SK-N-SH (cell line): Measurements from ENCODE around the gene SKP2. TPM values are rescaled to one million over a fixed set of nuclear protein-coding genes. Genes with fewer than 3 reads are reported as not detected.
"Not testable (repeated sequence)": the region's sequence is repeated elsewhere in the genome, so short reads cannot be mapped to it uniquely, and the experiment has no call there.

Experiments
- CTCF ChIA-PET: fragments of 300-600, 350-600 bp; formaldehyde crosslinking; extraction: SDS; loops from one replicate; lab custom pipeline; 2021; lab: Yijun Ruan, JAX
- POLR2A ChIA-PET: fragments of 350-600 bp; sonication (Branson Sonifier 250); formaldehyde crosslinking; extraction: SDS; loops from one replicate; lab custom pipeline; 2020; ENCODE audit warnings: antibody characterized with exemption, inconsistent platforms; lab: Yijun Ruan, JAX
- DNase-seq: peaks from one replicate; pipeline ENCODE4 v3.0.0; 2012
- H2AFZ ChIP-seq: fragments of 200-600 bp; sonication (generic); 2 replicates; pipeline ENCODE4 v1.8.1; 2016; ENCODE audit warnings: antibody characterized with exemption, mild to moderate bottlenecking, low read depth
- H3F3A ChIP-seq: fragments of 200-600 bp; sonication (generic); replicated peaks from 2 replicates; pipeline ENCODE3; 2016; ENCODE audit warnings: antibody characterized with exemption, mild to moderate bottlenecking; ENCODE audit not compliant: insufficient read depth
- H3K27ac ChIP-seq, 2 experiments: fragments of 200-500 bp in 1 of 2; fragments of 200-600 bp in 1 of 2; sonication (Bioruptor generic) in 1 of 2; sonication (generic), shearing (Covaris generic) in 1 of 2; 2 replicates each; pipeline versions ENCODE4 v1.5.1 to v1.6.1; 2014 to 2016; ENCODE audit warnings: low read depth in 2 of 2, inconsistent platforms in 1 of 2, low read length in 1 of 2, mild to moderate bottlenecking in 1 of 2, mixed read lengths in 1 of 2
- H3K27me3 ChIP-seq: fragments of 200-600 bp; sonication (generic), shearing (Covaris generic); 2 replicates; pipeline ENCODE4 v1.6.1; 2016; ENCODE audit warnings: mixed run types; ENCODE audit not compliant: insufficient read depth
- H3K36me3 ChIP-seq, 2 experiments: fragments of 200-500 bp in 1 of 2; fragments of 200-600 bp in 1 of 2; sonication (Bioruptor generic) in 1 of 2; sonication (generic) in 1 of 2; replicated peaks in 1 of 2; 2 replicates each; pipeline versions ENCODE3 to v1.5.1; 2014 to 2016; ENCODE audit warnings: low read length in 1 of 2, mild to moderate bottlenecking in 1 of 2; ENCODE audit not compliant: insufficient read depth in 2 of 2, control insufficient read depth in 1 of 2
- H3K4me1 ChIP-seq, 2 experiments: fragments of 200-500 bp in 1 of 2; fragments of 200-600 bp in 1 of 2; sonication (Bioruptor generic) in 1 of 2; sonication (generic), shearing (Covaris generic) in 1 of 2; 2 replicates each; pipeline versions ENCODE4 v1.5.1 to v1.6.1; 2014 to 2016; ENCODE audit warnings: low read depth in 1 of 2, low read length in 1 of 2, mixed run types in 1 of 2; ENCODE audit not compliant: insufficient read depth in 2 of 2, control insufficient read depth in 1 of 2
- H3K4me2 ChIP-seq: fragments of 200-600 bp; sonication (generic), shearing (Covaris generic); 2 replicates; pipeline ENCODE4 v1.6.1; 2017; ENCODE audit warnings: mixed run types
- H3K4me3 ChIP-seq, 2 experiments: fragments of 200-500 bp in 1 of 2; fragments of 200-600 bp in 1 of 2; sonication (Bioruptor generic) in 1 of 2; sonication (generic), shearing (Covaris generic) in 1 of 2; 2 replicates each; pipeline versions ENCODE4 v1.5.1 to v1.8.1; 2014 to 2016; ENCODE audit warnings: low read depth in 2 of 2, inconsistent platforms in 1 of 2, low read length in 1 of 2, mild to moderate bottlenecking in 1 of 2, mixed read lengths in 1 of 2, moderate library complexity in 1 of 2
- H3K79me2 ChIP-seq: fragments of 200-600 bp; sonication (generic); 2 replicates; pipeline ENCODE4 v1.8.1; 2017; ENCODE audit warnings: mild to moderate bottlenecking; ENCODE audit not compliant: insufficient read depth
- H3K9ac ChIP-seq: fragments of 200-600 bp; sonication (generic); 2 replicates; pipeline ENCODE4 v1.6.1; 2017; ENCODE audit warnings: mixed run types
- H3K9me2 ChIP-seq: fragments of 200-600 bp; sonication (generic); 2 replicates; pipeline ENCODE4 v1.6.1; 2017; ENCODE audit warnings: mixed run types
- H3K9me3 ChIP-seq: fragments of 200-600 bp; sonication (generic); 2 replicates; pipeline ENCODE4 v1.6.1; 2017; ENCODE audit warnings: mixed run types, mild to moderate bottlenecking, moderate library complexity
- H4K20me1 ChIP-seq: fragments of 200-600 bp; sonication (generic); 2 replicates; pipeline ENCODE4 v1.6.1; 2017; ENCODE audit warnings: mild to moderate bottlenecking, mixed run types; ENCODE audit not compliant: insufficient read depth
- CHD2 ChIP-seq: fragments of 150-350 bp; IDR thresholded peaks from 2 replicates; pipeline ENCODE4 v1.6.1; 2018; ENCODE audit warnings: low read length; ENCODE audit not compliant: partially characterized antibody
- CTCF ChIP-seq: fragments of 200-600 bp; sonication (generic); IDR thresholded peaks from 2 replicates; pipeline ENCODE4 v1.6.1; 2017; ENCODE audit warnings: antibody characterized with exemption, mild to moderate bottlenecking, moderate library complexity
- FOSL2 ChIP-seq: IDR thresholded peaks from 2 replicates; pipeline ENCODE4 v1.4.0; 2012; ENCODE audit warnings: low read depth, mild to moderate bottlenecking, moderate library complexity, borderline replicate concordance
- FOXM1 ChIP-seq: IDR thresholded peaks from 2 replicates; pipeline ENCODE4 v1.4.0; 2012; ENCODE audit warnings: low read depth, mild to moderate bottlenecking
- GATA2 ChIP-seq: sonication (generic); formaldehyde crosslinking; IDR thresholded peaks from 2 replicates; pipeline ENCODE4 v1.5.0; 2020; ENCODE audit warnings: mild to moderate bottlenecking, missing genetic modification reagents
- IRF3 ChIP-seq: fragments of 150-350 bp; IDR thresholded peaks from 2 replicates; pipeline ENCODE4 v1.6.1; 2016; ENCODE audit warnings: mild to moderate bottlenecking, low read depth, low read length
- JUND ChIP-seq: IDR thresholded peaks from 2 replicates; pipeline ENCODE4 v1.4.0; 2012
- MEF2A ChIP-seq: IDR thresholded peaks from 2 replicates; pipeline ENCODE4 v1.4.0; 2012; ENCODE audit warnings: low read depth, borderline replicate concordance
- MXI1 ChIP-seq: IDR thresholded peaks from 2 replicates; pipeline ENCODE4 v1.6.1; 2012; ENCODE audit warnings: mild to moderate bottlenecking, low read depth, low read length, improper control_type of control experiment
- NRF1 ChIP-seq: IDR thresholded peaks from 2 replicates; pipeline ENCODE4 v1.6.1; 2012; ENCODE audit warnings: low read depth, mild to moderate bottlenecking, low read length
- POLR2AphosphoS5 ChIP-seq: IDR thresholded peaks from 2 replicates; pipeline ENCODE4 v1.6.1; 2012; ENCODE audit warnings: low read depth, low read length
- RCOR1 ChIP-seq: fragments of 150-350 bp; IDR thresholded peaks from 2 replicates; pipeline ENCODE4 v1.6.1; 2017; ENCODE audit warnings: antibody characterized with exemption, low read length
- RFX5 ChIP-seq: IDR thresholded peaks from 2 replicates; pipeline ENCODE4 v1.6.1; 2012; ENCODE audit warnings: mild to moderate bottlenecking, improper control_type of control experiment, low read length
- RXRA ChIP-seq: IDR thresholded peaks from 2 replicates; pipeline ENCODE4 v1.4.0; 2012; ENCODE audit warnings: low read depth, mild to moderate bottlenecking, borderline replicate concordance
- SMC3 ChIP-seq: IDR thresholded peaks from 2 replicates; pipeline ENCODE4 v1.6.1; 2012; ENCODE audit warnings: low read depth, low read length, improper control_type of control experiment
- TAF1 ChIP-seq: IDR thresholded peaks from 2 replicates; pipeline ENCODE4 v1.6.1; 2012; ENCODE audit warnings: low read depth, mild to moderate bottlenecking, low read length, moderate library complexity, borderline replicate concordance
- TCF12 ChIP-seq: IDR thresholded peaks from 2 replicates; pipeline ENCODE4 v1.4.0; 2012
- YY1 ChIP-seq: IDR thresholded peaks from 2 replicates; pipeline ENCODE4 v1.4.0; 2012; ENCODE audit warnings: low read depth, mild to moderate bottlenecking
- WGBS: methylation state at CpG from one replicate; pipeline ENCODE4 v1.1.6; 2017; ENCODE audit warnings: low lambda C conversion rate; 5-methylcytosine and 5-hydroxymethylcytosine counted together
- polyA plus RNA-seq, 3 experiments: library from polyadenylated mRNA; depleted of rRNA; stranded (reverse); fragments of >200 nt; gene quantifications; 2 replicates each; pipeline ENCODE4 v1.2.3, GENCODE V29; 2012

The SKP2 gene
- polyA plus RNA-seq, 1 of the 3 experiments (the other 2 are of a cell fraction): 12.4 TPM

- Histone ChIP-seq H3K4me2 (no peak overlapping the region), H3K4me3 (no peak overlapping the region), H3K27ac (no peak overlapping the region), H3K9me3 (no peaks in the 10 kb centered on the region), H3K9ac (no peak overlapping the region), H4K20me1 (no peaks in the 10 kb centered on the region), H3F3A (peaks cover 5% of the 10 kb centered on the region), H3K79me2 (no peaks in the 10 kb centered on the region; the same call in 1 of the 2 replicates), H3K4me1 (no peaks in the 10 kb centered on the region), H3K9me2 (no peaks in the 10 kb centered on the region), H2AFZ (no peak overlapping the region), H3K36me3 (peaks cover 54 to 66% of the 10 kb centered on the region in 2 experiments)
- ChIA-PET CTCF (interaction anchor here (0.8 kb wide), 1 partner anchor 61 kb away, joined by 3 read pairs; no protein-coding TSS in a partner anchor), POLR2A (no interaction called here)
- DNase-seq: no peak
- WGBS: 100% methylated on average over 2 of the region's 2 CpGs
- TF ChIP-seq FOXM1 (no peak), RFX5 (no peak), CHD2 (no peak), TCF12 (no peak), MXI1 (no peak), TAF1 (no peak), FOSL2 (no peak), RCOR1 (no peak), SMC3 (no peak), IRF3 (no peak), RXRA (no peak), JUND (no peak), POLR2AphosphoS5 (no peak), MEF2A (no peak), CTCF (no peak), NRF1 (no peak), GATA2 (CRISPR knock-in tag) (no peak), YY1 (no peak)
- TF ChIP-seq, all 33 proteins: peak for 0
- H3K27me3 ChIP-seq: no peaks in the 10 kb centered on the region
Measured at GRCh38 chr5:36181774-36182173, 29.9 kb downstream of the SKP2 start.

- H4K20me1 ChIP-seq, H3K79me2 ChIP-seq, H3K9ac ChIP-seq, H3K27ac ChIP-seq, H3K9me2 ChIP-seq, H3K4me3 ChIP-seq, CTCF ChIA-PET, H3K4me2 ChIP-seq, H2AFZ ChIP-seq, DNase-seq, H3K4me1 ChIP-seq, H3K27me3 ChIP-seq, POLR2A ChIA-PET, H3F3A ChIP-seq, H3K9me3 ChIP-seq: not testable (repeated sequence)
- peaks cover 37 to 41% of the 10 kb centered on the region in 2 experiments for H3K36me3 ChIP-seq
- 88% methylated on average over 1 of the region's 4 CpGs for WGBS
Measured at GRCh38 chr5:36184408-36184807, 32.5 kb downstream of the SKP2 start.
